Sigmoid colon (tissue), 4 donors: ENCODE data around the gene MAPK8IP3.

Experiments
- EP300 ChIP-seq, 4 donors: sonication (generic); formaldehyde crosslinking; IDR thresholded peaks; one replicate each; pipeline ENCODE4 v1.6.1; 2017; ENCODE audit warnings: antibody characterized with exemption in 4 of 4
- POLR2A ChIP-seq, 2 donors: fragments of 450-650 bp; IDR thresholded peaks; one replicate each; pipeline ENCODE4 v1.6.1; 2016; ENCODE audit warnings: antibody characterized with exemption in 2 of 2, mild to moderate bottlenecking in 2 of 2, moderate library complexity in 2 of 2
- POLR2AphosphoS5 ChIP-seq, 4 donors: sonication (generic); formaldehyde crosslinking; IDR thresholded peaks; one replicate each; pipeline ENCODE4 v1.6.1; 2017; ENCODE audit warnings: antibody characterized with exemption in 4 of 4
- TF ChIP-seq, protein P1 (sequence below), 4 experiments: fragments of 450-650 bp in 3 of 4; fragments of 200-600 bp in 1 of 4; IDR thresholded peaks; one replicate each; pipeline ENCODE4 v1.5.1; 2016 to 2019; ENCODE audit warnings: antibody characterized with exemption in 4 of 4, mild to moderate bottlenecking in 3 of 4, moderate library complexity in 2 of 4

- peak in 1 of 2 donors; percentile 50 for TF ChIP-seq POLR2A (IDR thresholded peaks at IDR 0.05)
- TF ChIP-seq, protein P1, sequence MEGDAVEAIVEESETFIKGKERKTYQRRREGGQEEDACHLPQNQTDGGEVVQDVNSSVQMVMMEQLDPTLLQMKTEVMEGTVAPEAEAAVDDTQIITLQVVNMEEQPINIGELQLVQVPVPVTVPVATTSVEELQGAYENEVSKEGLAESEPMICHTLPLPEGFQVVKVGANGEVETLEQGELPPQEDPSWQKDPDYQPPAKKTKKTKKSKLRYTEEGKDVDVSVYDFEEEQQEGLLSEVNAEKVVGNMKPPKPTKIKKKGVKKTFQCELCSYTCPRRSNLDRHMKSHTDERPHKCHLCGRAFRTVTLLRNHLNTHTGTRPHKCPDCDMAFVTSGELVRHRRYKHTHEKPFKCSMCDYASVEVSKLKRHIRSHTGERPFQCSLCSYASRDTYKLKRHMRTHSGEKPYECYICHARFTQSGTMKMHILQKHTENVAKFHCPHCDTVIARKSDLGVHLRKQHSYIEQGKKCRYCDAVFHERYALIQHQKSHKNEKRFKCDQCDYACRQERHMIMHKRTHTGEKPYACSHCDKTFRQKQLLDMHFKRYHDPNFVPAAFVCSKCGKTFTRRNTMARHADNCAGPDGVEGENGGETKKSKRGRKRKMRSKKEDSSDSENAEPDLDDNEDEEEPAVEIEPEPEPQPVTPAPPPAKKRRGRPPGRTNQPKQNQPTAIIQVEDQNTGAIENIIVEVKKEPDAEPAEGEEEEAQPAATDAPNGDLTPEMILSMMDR (IDR thresholded peaks at IDR 0.05): no peak
- peak; percentile 23 to 81 (median 65) for TF ChIP-seq POLR2AphosphoS5 (IDR thresholded peaks at IDR 0.05)
- no peak for TF ChIP-seq EP300 (IDR thresholded peaks at IDR 0.05)
These were observed 64.6 kb downstream of the MAPK8IP3 start for GRCh38 chr16:1770328-1771187.
